ENCODE results near the gene RAG2.

Gene RAG2

GRCh38 chr11:36598051-36598450 lies at the start of gene RAG2:
TSS of gene RAG2 (minus strand) at chr11:36598236. CDS start at chr11:36594168, 4,068 bp downstream.
- no peak for DNase-seq (ENCODE audit: low read depth)

- no peak for DNase-seq (ENCODE audit: low read depth)
Measured at GRCh38 chr11:36638556-36638955, 40.5 kb upstream of the RAG2 start.

GRCh38 chr11:36635066-36635862 lies 37.2 kb upstream of the RAG2 start:
- no peak for DNase-seq (ENCODE audit: low read depth)

- no peak for DNase-seq (ENCODE audit: low read depth)
Measured at GRCh38 chr11:36631774-36632173, 33.7 kb upstream of the RAG2 start.

GRCh38 chr11:36628765-36629244 lies 30.8 kb upstream of the RAG2 start:
- DNase-seq (ENCODE audit: low read depth): no peak

- no peak for DNase-seq (ENCODE audit: low read depth)
Measured at GRCh38 chr11:36628141-36628540, 30.1 kb upstream of the RAG2 start.

- no peak for DNase-seq (ENCODE audit: low read depth)
Measured at GRCh38 chr11:36627471-36627870, 29.4 kb upstream of the RAG2 start.

GRCh38 chr11:36627006-36627405 lies 29.0 kb upstream of the RAG2 start:
- no peak for DNase-seq (ENCODE audit: low read depth)

GRCh38 chr11:36623494-36623893 lies 25.5 kb upstream of the RAG2 start:
- no peak for DNase-seq (ENCODE audit: low read depth)

- DNase-seq (ENCODE audit: low read depth): no peak
Measured at GRCh38 chr11:36622431-36623136, 24.5 kb upstream of the RAG2 start.

GRCh38 chr11:36620246-36620645 lies 22.2 kb upstream of the RAG2 start:
- DNase-seq (ENCODE audit: low read depth): no peak

GRCh38 chr11:36619502-36619901 lies 21.5 kb upstream of the RAG2 start:
- DNase-seq (ENCODE audit: low read depth): no peak

- no peak for DNase-seq (ENCODE audit: low read depth)
Measured at GRCh38 chr11:36618363-36619047, 20.5 kb upstream of the RAG2 start.

GRCh38 chr11:36617543-36618362 lies 19.7 kb upstream of the RAG2 start:
- DNase-seq (ENCODE audit: low read depth): no peak

- no peak for DNase-seq (ENCODE audit: low read depth)
Measured at GRCh38 chr11:36615826-36616225, 17.8 kb upstream of the RAG2 start.

GRCh38 chr11:36609383-36609782 lies 11.3 kb upstream of the RAG2 start:
- no peak for DNase-seq (ENCODE audit: low read depth)

GRCh38 chr11:36608491-36609199 lies 10.6 kb upstream of the RAG2 start:
- no peak for DNase-seq (ENCODE audit: low read depth)

GRCh38 chr11:36605221-36606216 lies 7.5 kb upstream of the RAG2 start:
- no peak for DNase-seq (ENCODE audit: low read depth)

GRCh38 chr11:36602135-36602534 lies 4.1 kb upstream of the RAG2 start:
- no peak for DNase-seq (ENCODE audit: low read depth)

- DNase-seq (ENCODE audit: low read depth): no peak
Measured at GRCh38 chr11:36601155-36601554, 3.1 kb upstream of the RAG2 start.
